ENCODE measurements around the gene KLHL40. TPM values are rescaled to one million over a fixed set of nuclear protein-coding genes. Genes with fewer than 3 reads are reported as not detected.

KLHL40 gene
- total and polyA plus RNA-seq, 9 of the 15 experiments (the other 6 are each of a cell fraction or from before 2014, with no cell fraction given), result not detected

DNA sequence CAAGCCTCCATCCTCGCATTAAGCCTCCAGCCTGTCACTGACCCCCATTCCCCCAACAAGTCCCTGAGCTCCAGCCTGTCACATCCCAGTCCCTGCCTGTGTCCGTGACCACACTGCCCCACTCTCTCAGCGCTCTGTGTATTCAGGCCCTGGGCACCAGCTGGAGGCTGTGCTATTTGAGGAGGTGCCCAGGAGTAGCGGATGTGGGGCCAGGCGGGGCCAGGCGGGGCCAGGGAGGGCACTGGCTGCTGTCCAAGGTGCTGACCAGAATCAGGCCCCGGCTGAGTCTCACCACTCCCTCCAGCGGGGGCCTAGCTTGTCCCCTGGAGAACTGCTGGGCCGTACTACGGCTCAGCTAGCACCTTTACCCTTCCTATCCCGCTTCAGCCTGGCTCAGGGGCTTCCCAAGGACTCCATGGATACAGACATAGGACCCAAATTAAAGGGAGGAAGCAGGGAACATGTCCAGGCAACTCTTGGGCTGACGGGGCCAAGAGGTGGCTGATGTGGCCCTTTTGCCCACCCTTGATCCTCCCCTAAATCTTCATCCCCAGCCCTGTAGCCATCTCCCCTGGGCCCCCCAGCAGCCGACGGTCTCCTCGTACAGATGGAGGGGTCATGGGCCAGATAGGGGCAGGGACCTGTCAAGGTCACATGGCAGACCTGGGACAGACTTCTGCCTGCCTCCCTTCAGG, 16.2 kb downstream of the KLHL40 start (continued):
- no peak for TF ChIP-seq ZNF318 (IDR thresholded peaks at IDR 0.05; ENCODE audit: borderline replicate concordance in 1 of 2, low read depth in 1 of 2)
- TF ChIP-seq FOXK2 (conservative IDR thresholded peaks at IDR 0.05 in 1 of 2, IDR thresholded peaks at IDR 0.05 in 1 of 2; ENCODE audit: low read depth in 2 of 2), result no peak
- TF ChIP-seq XRCC3 (IDR thresholded peaks at IDR 0.05), result no peak
- no peak for TF ChIP-seq GATAD2B (IDR thresholded peaks at IDR 0.05; ENCODE audit: borderline replicate concordance)
- no peak for TF ChIP-seq TCF7 (IDR thresholded peaks at IDR 0.05; ENCODE audit: borderline replicate concordance)
- no peak for TF ChIP-seq ZNF785 (CRISPR knock-in tag; IDR thresholded peaks at IDR 0.05)
- no peak for TF ChIP-seq MXI1 (IDR thresholded peaks at IDR 0.05; ENCODE audit: low read depth, low read length)
- TF ChIP-seq ZNF232 (CRISPR knock-in tag; IDR thresholded peaks at IDR 0.05), result peak; percentile 91; the same call in 1 of the 2 replicates
- no peak for TF ChIP-seq MAFK (IDR thresholded peaks at IDR 0.05; ENCODE audit: low read length)
- TF ChIP-seq, protein P1, sequence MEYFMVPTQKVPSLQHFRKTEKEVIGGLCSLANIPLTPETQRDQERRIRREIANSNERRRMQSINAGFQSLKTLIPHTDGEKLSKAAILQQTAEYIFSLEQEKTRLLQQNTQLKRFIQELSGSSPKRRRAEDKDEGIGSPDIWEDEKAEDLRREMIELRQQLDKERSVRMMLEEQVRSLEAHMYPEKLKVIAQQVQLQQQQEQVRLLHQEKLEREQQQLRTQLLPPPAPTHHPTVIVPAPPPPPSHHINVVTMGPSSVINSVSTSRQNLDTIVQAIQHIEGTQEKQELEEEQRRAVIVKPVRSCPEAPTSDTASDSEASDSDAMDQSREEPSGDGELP (CRISPR knock-in tag; IDR thresholded peaks at IDR 0.05; ENCODE audit: borderline replicate concordance), result peak; percentile 81
- no peak for TF ChIP-seq HMG20A (CRISPR knock-in tag; conservative IDR thresholded peaks at IDR 0.05)
- TF ChIP-seq NR3C1 (CRISPR knock-in tag; IDR thresholded peaks at IDR 0.05), result peak; percentile 75; the same call in 1 of the 2 replicates
- TF ChIP-seq, protein P2, sequence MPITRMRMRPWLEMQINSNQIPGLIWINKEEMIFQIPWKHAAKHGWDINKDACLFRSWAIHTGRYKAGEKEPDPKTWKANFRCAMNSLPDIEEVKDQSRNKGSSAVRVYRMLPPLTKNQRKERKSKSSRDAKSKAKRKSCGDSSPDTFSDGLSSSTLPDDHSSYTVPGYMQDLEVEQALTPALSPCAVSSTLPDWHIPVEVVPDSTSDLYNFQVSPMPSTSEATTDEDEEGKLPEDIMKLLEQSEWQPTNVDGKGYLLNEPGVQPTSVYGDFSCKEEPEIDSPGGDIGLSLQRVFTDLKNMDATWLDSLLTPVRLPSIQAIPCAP (CRISPR knock-in tag; IDR thresholded peaks at IDR 0.05; ENCODE audit: borderline replicate concordance), result no peak
- TF ChIP-seq ZNF12 (CRISPR knock-in tag; IDR thresholded peaks at IDR 0.05), result peak; percentile 43; the same call in 1 of the 2 replicates
- TF ChIP-seq, protein P3, sequence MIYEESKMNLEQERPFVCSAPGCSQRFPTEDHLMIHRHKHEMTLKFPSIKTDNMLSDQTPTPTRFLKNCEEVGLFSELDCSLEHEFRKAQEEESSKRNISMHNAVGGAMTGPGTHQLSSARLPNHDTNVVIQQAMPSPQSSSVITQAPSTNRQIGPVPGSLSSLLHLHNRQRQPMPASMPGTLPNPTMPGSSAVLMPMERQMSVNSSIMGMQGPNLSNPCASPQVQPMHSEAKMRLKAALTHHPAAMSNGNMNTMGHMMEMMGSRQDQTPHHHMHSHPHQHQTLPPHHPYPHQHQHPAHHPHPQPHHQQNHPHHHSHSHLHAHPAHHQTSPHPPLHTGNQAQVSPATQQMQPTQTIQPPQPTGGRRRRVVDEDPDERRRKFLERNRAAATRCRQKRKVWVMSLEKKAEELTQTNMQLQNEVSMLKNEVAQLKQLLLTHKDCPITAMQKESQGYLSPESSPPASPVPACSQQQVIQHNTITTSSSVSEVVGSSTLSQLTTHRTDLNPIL (CRISPR knock-in tag; IDR thresholded peaks at IDR 0.05), result no peak
- no peak for TF ChIP-seq KDM2B (CRISPR knock-in tag; IDR thresholded peaks at IDR 0.05)
- peak; percentile 60; the same call in 1 of the 2 replicates for TF ChIP-seq GABPB1 (CRISPR knock-in tag; IDR thresholded peaks at IDR 0.05)
